Tibial nerve (tissue), 3 donors: ENCODE data around the gene VTN.

Experiments used
- POLR2A ChIP-seq, 2 donors: fragments of 450-650 bp; IDR thresholded peaks; one replicate each; pipeline ENCODE4 v1.6.1; 2017; ENCODE audit warnings: antibody characterized with exemption in 2 of 2, mild to moderate bottlenecking in 2 of 2, moderate library complexity in 2 of 2
- TF ChIP-seq, protein P1 (sequence below), 5 experiments: fragments of 200-600 bp in 3 of 5; fragments of 450-650 bp in 2 of 5; sonication (generic) in 3 of 5; IDR thresholded peaks; one replicate each; pipeline ENCODE4 v1.5.1; 2016 to 2019; ENCODE audit warnings: antibody characterized with exemption in 5 of 5, mild to moderate bottlenecking in 3 of 5, moderate library complexity in 2 of 5

- TF ChIP-seq, protein P1, sequence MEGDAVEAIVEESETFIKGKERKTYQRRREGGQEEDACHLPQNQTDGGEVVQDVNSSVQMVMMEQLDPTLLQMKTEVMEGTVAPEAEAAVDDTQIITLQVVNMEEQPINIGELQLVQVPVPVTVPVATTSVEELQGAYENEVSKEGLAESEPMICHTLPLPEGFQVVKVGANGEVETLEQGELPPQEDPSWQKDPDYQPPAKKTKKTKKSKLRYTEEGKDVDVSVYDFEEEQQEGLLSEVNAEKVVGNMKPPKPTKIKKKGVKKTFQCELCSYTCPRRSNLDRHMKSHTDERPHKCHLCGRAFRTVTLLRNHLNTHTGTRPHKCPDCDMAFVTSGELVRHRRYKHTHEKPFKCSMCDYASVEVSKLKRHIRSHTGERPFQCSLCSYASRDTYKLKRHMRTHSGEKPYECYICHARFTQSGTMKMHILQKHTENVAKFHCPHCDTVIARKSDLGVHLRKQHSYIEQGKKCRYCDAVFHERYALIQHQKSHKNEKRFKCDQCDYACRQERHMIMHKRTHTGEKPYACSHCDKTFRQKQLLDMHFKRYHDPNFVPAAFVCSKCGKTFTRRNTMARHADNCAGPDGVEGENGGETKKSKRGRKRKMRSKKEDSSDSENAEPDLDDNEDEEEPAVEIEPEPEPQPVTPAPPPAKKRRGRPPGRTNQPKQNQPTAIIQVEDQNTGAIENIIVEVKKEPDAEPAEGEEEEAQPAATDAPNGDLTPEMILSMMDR (IDR thresholded peaks at IDR 0.05): no peak
- TF ChIP-seq POLR2A (IDR thresholded peaks at IDR 0.05): no peak
Observed at GRCh38 chr17:28364665-28365363, 5.3 kb downstream of the VTN start, which contains the start of gene SEBOX.
